HEK293 (cell line): ENCODE measurements around the gene SLC6A9.

Experiments
- CTCF ChIP-seq: fragments of 450-650 bp; formaldehyde crosslinking; IDR thresholded peaks from 2 replicates; pipeline ENCODE4 v1.5.1; 2016; ENCODE audit warnings: missing biosample characterization, missing genetic modification characterization
- KLF1 ChIP-seq: fragments of 450-650 bp; formaldehyde crosslinking; IDR thresholded peaks from 2 replicates; pipeline ENCODE4 v1.5.1; 2016; ENCODE audit warnings: missing biosample characterization, missing genetic modification characterization
- PRDM10 ChIP-seq: fragments of 450-650 bp; formaldehyde crosslinking; IDR thresholded peaks from 2 replicates; pipeline ENCODE4 v1.5.1; 2016; ENCODE audit warnings: missing biosample characterization, missing genetic modification characterization
- ZBTB10 ChIP-seq: fragments of 450-650 bp; formaldehyde crosslinking; IDR thresholded peaks from 2 replicates; pipeline ENCODE4 v1.5.1; 2016; ENCODE audit warnings: missing biosample characterization, missing genetic modification characterization
- ZNF2 ChIP-seq: fragments of 450-650 bp; formaldehyde crosslinking; IDR thresholded peaks from 2 replicates; pipeline ENCODE4 v1.5.1; 2016; ENCODE audit warnings: missing biosample characterization, missing genetic modification characterization
- ZNF677 ChIP-seq: fragments of 450-650 bp; IDR thresholded peaks from 2 replicates; pipeline ENCODE4 v1.5.0; 2018; ENCODE audit warnings: missing biosample characterization, mild to moderate bottlenecking, missing genetic modification characterization, moderate library complexity

- TF ChIP-seq CTCF (tag by site-specific recombination) (no peak), PRDM10 (tag by site-specific recombination) (no peak), ZNF677 (tag by site-specific recombination) (no peak), KLF1 (tag by site-specific recombination) (no peak), ZNF2 (tag by site-specific recombination) (no peak), ZBTB10 (tag by site-specific recombination) (no peak)
Measured at GRCh38 chr1:43970502-43970901, 60.8 kb downstream of the SLC6A9 start.
